ENCODE data around the gene CMYA5.
"Not testable (repeated sequence)": the region's sequence is repeated elsewhere in the genome, so short reads cannot be mapped to it uniquely, and the experiment has no call there.

Gene CMYA5

DNA sequence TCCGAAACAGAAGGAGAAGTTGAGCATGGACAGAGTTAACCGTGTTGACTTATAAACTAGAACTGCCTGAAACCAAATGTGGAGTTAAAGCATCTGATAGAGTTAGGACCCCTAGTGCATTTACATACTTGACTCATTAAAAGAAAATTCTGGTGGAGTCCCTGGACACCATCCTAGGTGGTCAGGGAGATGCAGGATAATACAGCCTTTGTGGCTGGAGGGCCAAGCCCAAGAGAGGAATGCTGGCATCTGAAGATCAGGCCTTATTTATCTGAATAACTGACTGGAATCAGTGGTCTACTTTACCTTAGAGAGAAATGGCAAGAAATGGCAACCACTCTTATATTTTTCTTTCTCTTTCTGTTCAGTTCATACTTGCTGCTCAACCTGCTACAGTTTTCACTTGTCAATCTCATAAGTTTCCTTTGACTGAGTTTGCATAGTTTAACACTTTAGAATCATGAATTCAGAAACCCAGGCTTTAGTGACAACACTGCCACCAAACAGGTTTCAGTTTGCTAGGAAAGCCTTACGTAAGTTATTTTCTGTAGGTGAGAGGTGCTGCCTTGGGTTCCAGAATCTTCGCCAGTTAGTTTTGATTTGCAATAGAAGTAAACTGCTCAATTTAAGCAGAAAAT is 10.2 kb downstream of the CMYA5 start:
- peaks cover 0 to 2% (median 0%) of the 10 kb centered on the region in 5 donors for H3K36me3 ChIP-seq (ENCODE audit: control insufficient read depth in 5 of 5, insufficient read depth in 5 of 5, low read length in 5 of 5)
- no peak overlapping the region for H3K27ac ChIP-seq (ENCODE audit: low read depth, low read length)
- H3K9ac ChIP-seq (ENCODE audit: low read length in 5 of 5) = no peak overlapping the region
- H3K4me3 ChIP-seq (ENCODE audit: low read depth in 1 of 5, low read length in 5 of 5) = no peak overlapping the region
- no peaks in the 10 kb centered on the region for H3K9me3 ChIP-seq (ENCODE audit: control insufficient read depth in 5 of 5, low read length in 5 of 5)
- H3K27me3 ChIP-seq (ENCODE audit: control insufficient read depth in 5 of 5, insufficient read depth in 4 of 5, low read length in 5 of 5) = no peaks in the 10 kb centered on the region
- H3K4me1 ChIP-seq (ENCODE audit: control insufficient read depth in 5 of 5, insufficient read depth in 5 of 5, low read length in 5 of 5) = no peaks in the 10 kb centered on the region

GRCh38 chr5:79702606-79703380 is 13.2 kb downstream of the CMYA5 start:
- H3K9ac ChIP-seq (ENCODE audit: low read length in 5 of 5) = no peak overlapping the region
- no peaks in the 10 kb centered on the region for H3K27me3 ChIP-seq (ENCODE audit: control insufficient read depth in 5 of 5, insufficient read depth in 4 of 5, low read length in 5 of 5)
- H3K36me3 ChIP-seq (ENCODE audit: control insufficient read depth in 5 of 5, insufficient read depth in 5 of 5, low read length in 5 of 5) = no peaks in the 10 kb centered on the region
- no peak overlapping the region for H3K27ac ChIP-seq (ENCODE audit: low read depth, low read length)
- no peak overlapping the region for H3K4me3 ChIP-seq (ENCODE audit: low read depth in 1 of 5, low read length in 5 of 5)
- H3K4me1 ChIP-seq (ENCODE audit: control insufficient read depth in 5 of 5, insufficient read depth in 5 of 5, low read length in 5 of 5) = no peaks in the 10 kb centered on the region
- peaks cover 0 to 6% (median 3%) of the 10 kb centered on the region in 5 donors for H3K9me3 ChIP-seq (ENCODE audit: control insufficient read depth in 5 of 5, low read length in 5 of 5)

GRCh38 chr5:79703381-79703645 is 13.7 kb downstream of the CMYA5 start:
- Histone ChIP-seq H3K9ac (ENCODE audit: low read length in 5 of 5) (no peak overlapping the region), H3K9me3 (ENCODE audit: control insufficient read depth in 5 of 5, low read length in 5 of 5) (peaks cover 0 to 6% (median 3%) of the 10 kb centered on the region in 5 donors), H3K36me3 (ENCODE audit: control insufficient read depth in 5 of 5, insufficient read depth in 5 of 5, low read length in 5 of 5) (no peaks in the 10 kb centered on the region), H3K27ac (ENCODE audit: low read depth, low read length) (no peak overlapping the region), H3K4me1 (ENCODE audit: control insufficient read depth in 5 of 5, insufficient read depth in 5 of 5, low read length in 5 of 5) (no peaks in the 10 kb centered on the region), H3K27me3 (ENCODE audit: control insufficient read depth in 5 of 5, insufficient read depth in 4 of 5, low read length in 5 of 5) (no peaks in the 10 kb centered on the region), H3K4me3 (ENCODE audit: low read depth in 1 of 5, low read length in 5 of 5) (no peak overlapping the region)

- no peaks in the 10 kb centered on the region for H3K27me3 ChIP-seq (ENCODE audit: control insufficient read depth in 5 of 5, insufficient read depth in 4 of 5, low read length in 5 of 5)
- H3K27ac ChIP-seq (ENCODE audit: low read depth, low read length) = no peak overlapping the region
- H3K4me1 ChIP-seq (ENCODE audit: control insufficient read depth in 5 of 5, insufficient read depth in 5 of 5, low read length in 5 of 5) = no peaks in the 10 kb centered on the region
- no peaks in the 10 kb centered on the region for H3K36me3 ChIP-seq (ENCODE audit: control insufficient read depth in 5 of 5, insufficient read depth in 5 of 5, low read length in 5 of 5)
- no peak overlapping the region for H3K4me3 ChIP-seq (ENCODE audit: low read depth in 1 of 5, low read length in 5 of 5)
- H3K9me3 ChIP-seq (ENCODE audit: control insufficient read depth in 5 of 5, low read length in 5 of 5) = peaks cover 0 to 6% (median 3%) of the 10 kb centered on the region in 5 donors
- no peak overlapping the region for H3K9ac ChIP-seq (ENCODE audit: low read length in 5 of 5)
These were observed 14.9 kb downstream of the CMYA5 start for GRCh38 chr5:79704553-79704952.

DNA sequence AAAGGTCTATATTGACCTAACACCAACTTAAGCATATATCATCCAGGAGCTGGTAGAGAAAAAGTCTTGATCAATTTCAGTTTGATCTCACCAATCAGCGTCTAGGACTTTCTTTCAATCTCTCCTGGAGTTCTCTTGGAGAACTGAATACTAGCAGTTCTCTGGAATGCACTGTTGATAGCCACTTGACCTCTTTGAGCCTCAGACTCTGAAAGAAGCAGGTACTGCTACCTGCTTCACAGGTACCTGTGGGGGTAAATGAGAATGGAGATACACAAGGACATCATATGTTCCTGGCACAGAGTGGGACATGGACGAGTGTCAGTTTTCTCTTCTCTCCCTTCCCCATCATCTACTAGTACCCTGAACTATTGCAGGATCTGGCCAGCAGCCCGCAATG is 16.0 kb downstream of the CMYA5 start:
- Histone ChIP-seq H3K4me3 (ENCODE audit: low read depth in 1 of 5, low read length in 5 of 5) (no peak overlapping the region), H3K36me3 (ENCODE audit: control insufficient read depth in 5 of 5, insufficient read depth in 5 of 5, low read length in 5 of 5) (no peaks in the 10 kb centered on the region), H3K27ac (ENCODE audit: low read depth, low read length) (no peak overlapping the region), H3K9ac (ENCODE audit: low read length in 5 of 5) (no peak overlapping the region), H3K9me3 (ENCODE audit: control insufficient read depth in 5 of 5, low read length in 5 of 5) (peaks cover 0 to 6% (median 3%) of the 10 kb centered on the region in 5 donors), H3K4me1 (ENCODE audit: control insufficient read depth in 5 of 5, insufficient read depth in 5 of 5, low read length in 5 of 5) (no peaks in the 10 kb centered on the region), H3K27me3 (ENCODE audit: control insufficient read depth in 5 of 5, insufficient read depth in 4 of 5, low read length in 5 of 5) (no peaks in the 10 kb centered on the region)

DNA sequence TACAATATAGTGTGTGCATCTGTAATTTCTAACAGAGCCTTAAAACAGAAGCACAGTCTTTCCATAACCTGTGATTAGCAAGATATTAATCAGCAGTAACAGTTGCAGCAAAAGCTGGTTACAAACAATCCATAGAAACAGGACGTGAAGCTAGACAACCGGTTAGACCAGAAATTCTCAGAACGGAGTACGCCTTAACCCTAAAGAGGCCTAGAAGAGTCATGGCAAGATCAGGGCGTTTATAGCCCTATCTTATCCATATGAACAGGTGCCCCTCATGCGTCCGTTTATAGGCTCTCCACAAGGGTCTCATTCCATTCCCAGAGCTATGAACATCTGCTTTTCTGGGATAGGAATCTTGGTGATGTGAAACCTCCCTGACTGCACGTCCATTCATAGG is 16.7 kb downstream of the CMYA5 start:
- H3K36me3 ChIP-seq (ENCODE audit: control insufficient read depth in 5 of 5, insufficient read depth in 5 of 5, low read length in 5 of 5) = not testable (repeated sequence)

DNA sequence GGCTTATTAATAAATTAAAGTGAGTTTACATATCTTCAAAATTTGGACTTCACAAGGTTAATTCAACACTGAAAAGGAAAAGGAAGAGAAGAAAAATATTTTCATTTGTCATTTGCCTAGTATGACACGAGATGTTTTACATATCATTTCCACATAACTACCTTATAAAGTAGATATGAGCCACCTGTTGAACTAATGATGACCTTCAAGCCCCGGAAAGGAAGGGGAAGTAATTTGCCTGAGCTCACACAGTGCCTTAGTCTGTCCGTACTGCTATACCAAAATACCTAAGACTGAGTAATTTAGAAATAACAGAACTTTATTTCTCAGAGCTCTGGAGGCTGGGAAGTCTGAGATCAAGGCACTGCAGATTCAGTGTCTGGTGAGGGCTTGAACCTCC is 17.9 kb downstream of the CMYA5 start:
- Histone ChIP-seq H3K36me3 (ENCODE audit: control insufficient read depth in 5 of 5, insufficient read depth in 5 of 5, low read length in 5 of 5) (no peaks in the 10 kb centered on the region), H3K27me3 (ENCODE audit: control insufficient read depth in 5 of 5, insufficient read depth in 4 of 5, low read length in 5 of 5) (no peaks in the 10 kb centered on the region), H3K4me1 (ENCODE audit: control insufficient read depth in 5 of 5, insufficient read depth in 5 of 5, low read length in 5 of 5) (no peaks in the 10 kb centered on the region), H3K9me3 (ENCODE audit: control insufficient read depth in 5 of 5, low read length in 5 of 5) (peaks cover 0 to 6% (median 3%) of the 10 kb centered on the region in 5 donors), H3K9ac (ENCODE audit: low read length in 5 of 5) (no peak overlapping the region), H3K27ac (ENCODE audit: low read depth, low read length) (no peak overlapping the region), H3K4me3 (ENCODE audit: low read depth in 1 of 5, low read length in 5 of 5) (no peak overlapping the region)

More for the DNA sequence above, 16.7 kb downstream of the CMYA5 start:
- H3K4me3 ChIP-seq (ENCODE audit: low read depth in 1 of 5, low read length in 5 of 5); H3K4me1 ChIP-seq (ENCODE audit: control insufficient read depth in 5 of 5, insufficient read depth in 5 of 5, low read length in 5 of 5); H3K27ac ChIP-seq (ENCODE audit: low read depth, low read length); H3K27me3 ChIP-seq (ENCODE audit: control insufficient read depth in 5 of 5, insufficient read depth in 4 of 5, low read length in 5 of 5); H3K9ac ChIP-seq (ENCODE audit: low read length in 5 of 5); H3K9me3 ChIP-seq (ENCODE audit: control insufficient read depth in 5 of 5, low read length in 5 of 5): not testable (repeated sequence)

DNA sequence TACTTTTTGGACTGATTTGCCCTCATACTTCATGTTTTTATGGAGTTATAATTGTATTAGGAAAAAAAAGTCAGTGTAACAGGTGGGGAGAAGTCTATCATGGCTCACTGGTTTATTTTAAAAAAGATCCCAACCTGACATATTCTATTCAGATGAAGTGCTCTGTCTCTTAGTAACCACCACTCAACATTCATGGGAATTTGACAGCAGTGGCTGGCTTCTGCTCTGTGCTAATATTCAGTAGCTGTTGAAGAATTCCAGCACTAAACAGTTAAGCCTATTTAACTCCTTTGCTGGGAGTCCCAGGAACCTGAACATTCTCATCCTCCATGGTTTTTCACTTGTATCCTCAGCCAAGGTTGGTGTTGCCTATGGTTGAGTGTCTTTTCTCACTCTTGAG is 23.1 kb downstream of the CMYA5 start:
- H3K9ac ChIP-seq (ENCODE audit: low read length in 5 of 5) = no peak overlapping the region
- no peak overlapping the region for H3K27ac ChIP-seq (ENCODE audit: low read depth, low read length)
- no peak overlapping the region for H3K4me3 ChIP-seq (ENCODE audit: low read depth in 1 of 5, low read length in 5 of 5)
- H3K27me3 ChIP-seq (ENCODE audit: control insufficient read depth in 5 of 5, insufficient read depth in 4 of 5, low read length in 5 of 5) = no peaks in the 10 kb centered on the region
- no peaks in the 10 kb centered on the region for H3K36me3 ChIP-seq (ENCODE audit: control insufficient read depth in 5 of 5, insufficient read depth in 5 of 5, low read length in 5 of 5)
- H3K4me1 ChIP-seq (ENCODE audit: control insufficient read depth in 5 of 5, insufficient read depth in 5 of 5, low read length in 5 of 5) = no peaks in the 10 kb centered on the region
- H3K9me3 ChIP-seq (ENCODE audit: control insufficient read depth in 5 of 5, low read length in 5 of 5) = no peaks in the 10 kb centered on the region

DNA sequence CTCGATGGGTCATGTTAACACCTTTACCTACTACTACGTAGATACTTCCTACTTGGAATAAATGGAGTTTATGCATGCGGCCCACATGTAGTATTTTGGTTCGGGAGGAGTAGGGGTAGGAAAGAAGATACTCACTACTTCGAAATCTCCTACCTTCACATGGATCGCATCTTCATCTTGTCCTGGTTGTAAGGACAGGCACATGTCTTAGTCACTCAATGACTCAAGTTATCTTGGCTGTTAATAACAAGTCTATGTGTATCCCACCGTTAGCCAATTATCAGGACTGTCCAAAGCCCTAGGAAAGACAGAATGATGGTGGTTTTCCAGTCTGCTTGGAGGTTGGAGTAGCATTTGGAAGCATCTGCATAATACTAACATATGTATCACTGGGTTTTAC is 24.1 kb downstream of the CMYA5 start:
- Histone ChIP-seq H3K9me3 (ENCODE audit: control insufficient read depth in 5 of 5, low read length in 5 of 5) (peaks cover 0 to under 1% (median 0%) of the 10 kb centered on the region in 5 donors), H3K27me3 (ENCODE audit: control insufficient read depth in 5 of 5, insufficient read depth in 4 of 5, low read length in 5 of 5) (no peaks in the 10 kb centered on the region), H3K4me1 (ENCODE audit: control insufficient read depth in 5 of 5, insufficient read depth in 5 of 5, low read length in 5 of 5) (no peaks in the 10 kb centered on the region), H3K4me3 (ENCODE audit: low read depth in 1 of 5, low read length in 5 of 5) (no peak overlapping the region), H3K27ac (ENCODE audit: low read depth, low read length) (no peak overlapping the region), H3K9ac (ENCODE audit: low read length in 5 of 5) (no peak overlapping the region), H3K36me3 (ENCODE audit: control insufficient read depth in 5 of 5, insufficient read depth in 5 of 5, low read length in 5 of 5) (no peaks in the 10 kb centered on the region)

DNA sequence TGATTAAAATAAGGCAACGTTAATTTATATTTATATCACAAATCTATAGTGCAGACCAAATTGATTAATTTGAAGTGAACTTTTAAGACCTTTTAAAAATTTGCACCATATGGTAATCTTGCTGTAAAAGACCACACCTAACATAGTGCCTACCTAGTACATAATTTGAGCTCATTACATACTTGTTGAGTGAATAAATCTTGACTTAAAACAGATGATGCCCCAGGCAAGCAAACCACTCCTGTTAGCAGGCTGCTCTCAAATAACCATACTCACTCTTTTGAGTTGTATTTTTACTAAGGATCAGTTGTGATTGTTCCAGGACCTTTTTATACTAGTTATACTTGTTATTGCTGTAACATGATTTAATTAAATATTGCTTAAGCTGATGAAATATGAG is 27.2 kb downstream of the CMYA5 start:
- no peaks in the 10 kb centered on the region for H3K27me3 ChIP-seq (ENCODE audit: control insufficient read depth in 5 of 5, insufficient read depth in 4 of 5, low read length in 5 of 5)
- H3K9me3 ChIP-seq (ENCODE audit: control insufficient read depth in 5 of 5, low read length in 5 of 5) = peaks cover 0 to 14% (median 8%) of the 10 kb centered on the region in 5 donors
- no peak overlapping the region for H3K9ac ChIP-seq (ENCODE audit: low read length in 5 of 5)
- H3K27ac ChIP-seq (ENCODE audit: low read depth, low read length) = no peak overlapping the region
- no peaks in the 10 kb centered on the region for H3K36me3 ChIP-seq (ENCODE audit: control insufficient read depth in 5 of 5, insufficient read depth in 5 of 5, low read length in 5 of 5)
- no peaks in the 10 kb centered on the region for H3K4me1 ChIP-seq (ENCODE audit: control insufficient read depth in 5 of 5, insufficient read depth in 5 of 5, low read length in 5 of 5)
- no peak overlapping the region for H3K4me3 ChIP-seq (ENCODE audit: low read depth in 1 of 5, low read length in 5 of 5)

All from subcutaneous abdominal adipose tissue (tissue), 5 donors.